Left lobe of liver (tissue), 2 donors: ENCODE data around the gene PHF21A. TPM values are rescaled to one million over a fixed set of nuclear protein-coding genes. Genes with fewer than 3 reads are reported as not detected.

Experiments
- ATAC-seq: fragments of 200-7000 bp; cut with Tn5 transposase; one replicate; pipeline ENCODE4 v1.9.1; 2020; ENCODE audit warnings: mild to moderate bottlenecking, moderate library complexity
- DNase-seq: peaks from one replicate; pipeline ENCODE4 v3.0.0-alpha.2; 2020; ENCODE audit warnings: low spot score
- total RNA-seq: library from RNA; stranded (reverse); gene quantifications from one replicate; pipeline ENCODE4 v1.2.1, GENCODE V29; 2021
- donor health status: DM: no; HTN: no; CAD: no; lungs with moderate emphysema.
- donor health status: DM: no; HTN: yes; CAD: no.

PHF21A gene
- total RNA-seq, 1 donor from 2014 or later = 8.2 TPM

GRCh38 chr11:45889966-45890365 lies 231.3 kb downstream of the PHF21A start:
- DNase-seq (no peak), ATAC-seq (no peak)

DNA sequence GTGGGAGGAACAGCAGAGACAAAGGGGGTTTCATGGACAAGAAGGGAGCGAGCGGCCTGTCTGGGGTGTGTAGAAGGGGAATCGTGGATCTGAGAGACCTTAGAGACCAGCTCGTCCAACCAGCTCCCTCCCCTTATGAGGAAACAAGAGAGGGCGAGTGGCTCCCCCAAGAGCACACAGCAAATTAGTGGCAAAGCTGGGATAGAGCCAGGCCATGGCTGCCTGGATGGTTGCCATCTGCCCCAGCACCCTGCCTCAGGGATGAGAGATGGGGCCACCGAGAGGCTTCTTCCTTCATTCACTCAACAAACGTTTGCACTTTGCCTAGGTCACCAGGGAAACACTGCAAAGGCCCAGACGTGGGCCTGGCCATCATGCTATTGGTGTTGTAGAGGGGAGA lies 231.7 kb downstream of the PHF21A start:
- DNase-seq (no peak), ATAC-seq (no peak)

GRCh38 chr11:45887587-45887986 lies 233.7 kb downstream of the PHF21A start:
- no peak for DNase-seq
- no peak for ATAC-seq

DNA sequence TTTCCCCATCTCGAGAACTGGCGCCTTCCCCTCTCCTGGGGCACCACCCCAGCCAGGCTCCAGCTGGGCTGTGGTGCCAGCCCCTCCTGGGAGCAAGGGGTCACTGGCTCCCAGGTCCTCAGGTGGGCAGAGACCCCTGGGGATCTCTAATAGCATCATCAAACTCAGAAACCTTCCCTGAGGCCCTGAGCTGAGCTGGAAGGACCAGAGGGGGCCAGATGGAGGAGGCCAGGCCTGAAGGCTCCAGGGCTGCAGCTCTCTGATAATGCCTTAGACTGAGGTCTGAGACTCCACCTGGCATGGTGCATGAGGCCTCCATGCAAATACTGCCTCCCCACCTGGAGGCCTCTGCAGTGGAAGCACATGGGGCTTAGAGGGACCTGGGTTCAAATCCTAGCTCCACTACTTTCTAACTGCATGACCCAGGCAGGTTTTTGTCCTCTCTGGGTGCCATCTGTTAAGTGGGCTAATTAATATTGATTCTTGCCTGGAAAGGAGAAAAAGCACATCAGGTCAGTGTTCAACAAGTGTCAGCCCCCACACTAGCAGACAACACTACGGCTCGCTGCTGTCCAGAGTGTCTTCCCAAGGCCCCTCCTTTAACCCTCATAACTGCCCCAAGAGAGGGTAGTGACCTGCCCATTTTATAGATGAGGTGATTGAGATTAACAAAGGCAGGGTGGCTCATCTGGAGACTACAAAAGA lies 234.3 kb downstream of the PHF21A start:
- DNase-seq = no peak

DNA sequence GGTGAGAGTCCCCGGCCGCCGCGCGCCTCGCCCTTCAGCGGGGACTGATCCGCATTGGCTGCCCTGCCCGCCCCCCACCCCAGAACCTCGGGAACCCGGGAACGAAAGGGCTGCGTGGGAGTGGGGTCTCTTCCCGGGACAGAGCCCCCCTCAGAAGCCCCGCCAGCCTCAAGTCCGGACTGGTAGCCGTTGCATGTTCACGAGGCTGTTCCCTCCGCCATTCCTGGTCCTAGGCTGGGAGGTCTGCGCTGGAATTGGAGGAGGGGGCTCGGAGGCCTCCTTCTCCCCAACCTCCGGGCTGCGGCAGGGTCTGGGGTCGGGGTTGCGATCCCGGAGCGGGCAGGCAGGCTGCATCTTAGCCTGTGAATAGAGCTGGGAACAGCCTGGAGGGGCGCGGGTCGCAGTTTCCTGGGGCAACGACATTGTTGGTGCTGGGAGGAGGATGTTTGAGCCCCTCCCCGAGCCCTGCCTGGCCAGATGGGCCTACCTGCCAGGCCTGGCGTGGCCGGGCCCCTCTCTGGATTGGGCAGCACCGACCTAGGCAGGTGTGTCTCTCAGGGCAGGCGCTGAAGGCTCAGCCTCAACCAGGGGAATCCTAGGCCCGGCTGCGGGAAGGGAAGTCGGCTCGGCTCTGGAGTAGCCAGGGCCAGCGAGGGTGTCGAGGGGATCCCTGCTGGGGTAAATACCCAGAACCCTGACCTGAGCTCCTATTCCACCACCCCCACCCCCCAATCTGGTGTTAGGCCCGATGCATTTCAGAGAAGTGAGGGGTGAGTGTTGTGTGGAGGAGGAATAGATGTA lies 235.1 kb downstream of the PHF21A start:
- ATAC-seq (no peak), DNase-seq (no peak)

More for the DNA sequence above, 234.3 kb downstream of the PHF21A start:
- ATAC-seq = no peak

GRCh38 chr11:45885274-45885920 lies 235.9 kb downstream of the PHF21A start, which contains the start of gene MAPK8IP1:
MAPK8IP1 (plus strand) TSS chr11:45885651; CDS start chr11:45885821, 170 bp downstream.
- peak; percentile 86 for ATAC-seq
- DNase-seq = peak; percentile 76

- DNase-seq (no peak), ATAC-seq (peak; percentile 3)
Measured at GRCh38 chr11:45884596-45885185, 236.6 kb downstream of the PHF21A start.

Other genes with a start within 250 kb of the PHF21A start
- 8.0 TPM for gene MAPK8IP1, start 235.8 kb downstream of the PHF21A start, total RNA-seq
- 0.68 TPM for gene FREY1, start 214.2 kb downstream of the PHF21A start, total RNA-seq
- 37.0 TPM for gene PEX16, start 203.6 kb downstream of the PHF21A start, total RNA-seq
- gene LARGE2, start 198.8 kb downstream of the PHF21A start, total RNA-seq = 2.9 TPM
- 0.30 TPM for gene CREB3L1, start 156.2 kb upstream of the PHF21A start, total RNA-seq
- 13.0 TPM for gene DGKZ, start 226.0 kb upstream of the PHF21A start, total RNA-seq